Hematopoietic multipotent progenitor cell treated with erythropoietin and hydrocortisone succinate and interleukin-3 and kit ligand, for 8 days (in vitro differentiated cells): Measurements from ENCODE around the gene MED13L.

Experiments
- DNase-seq: peaks from one replicate; pipeline ENCODE4 v3.0.0-alpha.2; 2015

Gene MED13L

GRCh38 chr12:116277467-116278278 is at the start of gene MED13L:
MED13L (minus strand) TSS chr12:116277693; CDS start chr12:116277131, 562 bp downstream.
- peak; percentile 87 for DNase-seq

GRCh38 chr12:116325336-116325664 is 47.8 kb upstream of the MED13L start:
- DNase-seq: no peak

- DNase-seq: no peak
Observed at GRCh38 chr12:116324654-116325335, 47.3 kb upstream of the MED13L start.

GRCh38 chr12:116323406-116324386 is 46.2 kb upstream of the MED13L start:
- no peak for DNase-seq

GRCh38 chr12:116321913-116322312 is 44.4 kb upstream of the MED13L start:
- no peak for DNase-seq

- no peak for DNase-seq
Observed at GRCh38 chr12:116320791-116321217, 43.3 kb upstream of the MED13L start.

GRCh38 chr12:116319898-116320621 is 42.6 kb upstream of the MED13L start:
- DNase-seq: no peak

GRCh38 chr12:116319233-116319897 is 41.9 kb upstream of the MED13L start:
- no peak for DNase-seq

- DNase-seq: no peak
Observed at GRCh38 chr12:116318576-116319232, 41.2 kb upstream of the MED13L start.

- DNase-seq: no peak
Observed at GRCh38 chr12:116317986-116318575, 40.6 kb upstream of the MED13L start.

GRCh38 chr12:116317139-116317538 is 39.6 kb upstream of the MED13L start:
- DNase-seq: no peak

GRCh38 chr12:116314477-116314876 is 37.0 kb upstream of the MED13L start:
- no peak for DNase-seq

GRCh38 chr12:116313194-116313927 is 35.9 kb upstream of the MED13L start:
- DNase-seq: no peak

GRCh38 chr12:116310082-116310481 is 32.6 kb upstream of the MED13L start:
- DNase-seq: no peak

- no peak for DNase-seq
Observed at GRCh38 chr12:116309343-116309742, 31.9 kb upstream of the MED13L start.

GRCh38 chr12:116308647-116309046 is 31.2 kb upstream of the MED13L start:
- no peak for DNase-seq

- no peak for DNase-seq
Observed at GRCh38 chr12:116306968-116307367, 29.5 kb upstream of the MED13L start.

GRCh38 chr12:116306506-116306905 is 29.0 kb upstream of the MED13L start:
- no peak for DNase-seq

GRCh38 chr12:116304621-116305020 is 27.1 kb upstream of the MED13L start:
- no peak for DNase-seq

GRCh38 chr12:116303929-116304328 is 26.4 kb upstream of the MED13L start:
- DNase-seq: no peak
